ENCODE data around the gene ADCY1. TPM values are rescaled to one million over a fixed set of nuclear protein-coding genes. Genes with fewer than 3 reads are reported as not detected.

Gene ADCY1
- total and polyA plus RNA-seq, 2 donors (not counting 3 experiments of a cell fraction or from before 2014, with no cell fraction given): 0.52 to 1.6 TPM

DNA sequence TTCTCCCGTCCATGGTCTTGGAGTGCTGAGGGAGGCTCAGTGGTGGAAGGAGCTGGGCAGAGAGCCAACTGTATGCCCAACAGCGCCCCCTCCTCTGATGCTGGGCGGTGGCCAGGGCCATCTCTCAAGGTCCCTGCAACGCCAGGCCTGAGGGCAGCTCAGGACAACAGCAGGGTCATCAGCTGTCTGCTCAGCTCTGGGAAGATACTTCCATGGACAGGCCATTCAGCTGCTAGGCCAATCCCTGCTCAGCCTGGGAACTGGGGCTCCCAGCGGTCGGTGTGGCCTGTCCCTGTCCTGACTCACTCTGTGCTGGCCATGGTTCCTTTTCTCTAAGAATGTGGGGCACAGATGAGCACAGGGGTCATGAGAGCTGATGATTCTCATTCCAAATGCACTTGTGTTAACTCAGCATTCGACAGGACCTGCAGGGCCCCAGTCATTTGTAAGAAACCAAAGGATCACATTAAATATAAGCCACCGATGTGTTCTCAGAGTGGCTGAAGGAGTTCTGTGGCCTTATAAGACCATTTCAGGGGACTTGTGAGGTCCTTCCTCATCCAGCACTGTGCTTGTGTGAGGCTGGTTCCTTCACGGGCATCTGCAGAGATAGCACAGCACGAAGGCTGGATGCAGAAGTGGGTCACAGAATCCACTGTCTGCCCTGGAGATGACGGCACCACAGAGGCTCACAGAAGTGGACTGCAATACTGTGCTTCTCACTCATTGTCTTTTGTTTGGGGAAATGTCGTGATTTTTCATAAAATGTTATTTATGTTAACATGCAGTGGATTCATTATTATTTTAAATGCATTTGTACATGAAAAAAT, 73.0 kb downstream of the ADCY1 start:
- no peak overlapping the region for H2AFZ ChIP-seq (ENCODE audit: low read depth, low read length)

More for the DNA sequence above, 73.0 kb downstream of the ADCY1 start:
- BruUV-seq (replicated peaks): no TSS peak
- Histone ChIP-seq H4K20me1 (replicated peaks; ENCODE audit: control insufficient read depth, extremely low read depth, insufficient read depth, low read length) (no peaks in the 10 kb centered on the region), H3K79me2 (ENCODE audit: control insufficient read depth, insufficient read depth, low read length) (no peaks in the 10 kb centered on the region), H3K36me3 (ENCODE audit: control insufficient read depth in 2 of 2, extremely low read depth in 1 of 2, insufficient read depth in 2 of 2, low read length in 2 of 2) (no peaks in the 10 kb centered on the region), H3K4me2 (ENCODE audit: insufficient read depth, low read length) (no peak overlapping the region), H3K9me1 (replicated peaks; ENCODE audit: control insufficient read depth, extremely low read depth, insufficient read depth, low read length) (no peaks in the 10 kb centered on the region), H3K27me3 (ENCODE audit: control insufficient read depth in 2 of 2, insufficient read depth in 2 of 2, low read length in 2 of 2) (no peaks in the 10 kb centered on the region), H3K4me3 (replicated peaks in 1 of 3; ENCODE audit: insufficient read depth in 1 of 3, low read depth in 1 of 3, low read length in 3 of 3) (no peak overlapping the region), H3K9me3 (replicated peaks; ENCODE audit: control insufficient read depth, insufficient read depth, low read length) (no peaks in the 10 kb centered on the region), H3K9ac (replicated peaks; ENCODE audit: extremely low read depth, insufficient read depth, low read length) (no peak overlapping the region), H3K27ac (ENCODE audit: insufficient read depth, low read depth, low read length) (no peak overlapping the region), H3K4me1 (ENCODE audit: control insufficient read depth, extremely low read depth, insufficient read depth, low read length) (no peaks in the 10 kb centered on the region)
- DNase-seq (ENCODE audit: low read depth, low spot score) (no peak), FAIRE-seq (no peak)
- ChIA-PET CTCF (interaction anchor here (1.0 kb wide), 1 partner anchor 17 kb away, joined by 3 read pairs; no protein-coding TSS in a partner anchor), POLR2A (no interaction called here)
- intact Hi-C loops (cut with micrococcal nuclease) (no loop called here), dilution Hi-C loops (cut with MboI; ENCODE audit: extremely low pct_ligation_motif_present, low sequenced_read_pairs) (no loop called here)
- TF ChIP-seq GATA2 (IDR thresholded peaks at IDR 0.05; ENCODE audit: insufficient read depth, insufficient read length, low read depth, low read length) (no peak), POLR2A (IDR thresholded peaks at IDR 0.05; ENCODE audit: low read depth, low read length) (no peak)
- TF ChIP-seq, protein P1, sequence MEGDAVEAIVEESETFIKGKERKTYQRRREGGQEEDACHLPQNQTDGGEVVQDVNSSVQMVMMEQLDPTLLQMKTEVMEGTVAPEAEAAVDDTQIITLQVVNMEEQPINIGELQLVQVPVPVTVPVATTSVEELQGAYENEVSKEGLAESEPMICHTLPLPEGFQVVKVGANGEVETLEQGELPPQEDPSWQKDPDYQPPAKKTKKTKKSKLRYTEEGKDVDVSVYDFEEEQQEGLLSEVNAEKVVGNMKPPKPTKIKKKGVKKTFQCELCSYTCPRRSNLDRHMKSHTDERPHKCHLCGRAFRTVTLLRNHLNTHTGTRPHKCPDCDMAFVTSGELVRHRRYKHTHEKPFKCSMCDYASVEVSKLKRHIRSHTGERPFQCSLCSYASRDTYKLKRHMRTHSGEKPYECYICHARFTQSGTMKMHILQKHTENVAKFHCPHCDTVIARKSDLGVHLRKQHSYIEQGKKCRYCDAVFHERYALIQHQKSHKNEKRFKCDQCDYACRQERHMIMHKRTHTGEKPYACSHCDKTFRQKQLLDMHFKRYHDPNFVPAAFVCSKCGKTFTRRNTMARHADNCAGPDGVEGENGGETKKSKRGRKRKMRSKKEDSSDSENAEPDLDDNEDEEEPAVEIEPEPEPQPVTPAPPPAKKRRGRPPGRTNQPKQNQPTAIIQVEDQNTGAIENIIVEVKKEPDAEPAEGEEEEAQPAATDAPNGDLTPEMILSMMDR (IDR thresholded peaks at IDR 0.05; ENCODE audit: extremely low read depth in 1 of 2, insufficient read depth in 1 of 2, low read depth in 1 of 2, low read length in 2 of 2): no peak

Data from endothelial cell of umbilical vein (primary cell).